Ishikawa (cell line): ENCODE measurements around the gene AFAP1L1.
A peak's percentile ranks its signal among the peaks of the same experiment; 100 is the strongest.

ENCODE experiments used
- CEBPB ChIP-seq: IDR thresholded peaks from 2 replicates; pipeline ENCODE4 v1.6.1; 2012
- EGR1 ChIP-seq: IDR thresholded peaks from 2 replicates; pipeline ENCODE4 v1.6.1; 2012
- EP300 ChIP-seq: IDR thresholded peaks from 2 replicates; pipeline ENCODE4 v1.6.1; 2012; ENCODE audit warnings: borderline replicate concordance
- FOXM1 ChIP-seq: IDR thresholded peaks from 2 replicates; pipeline ENCODE4 v1.6.1; 2012; ENCODE audit warnings: low read depth, borderline replicate concordance
- RAD21 ChIP-seq: IDR thresholded peaks from 2 replicates; pipeline ENCODE4 v1.6.1; 2012; ENCODE audit warnings: low read depth
- TAF1 ChIP-seq: IDR thresholded peaks from 2 replicates; pipeline ENCODE4 v1.6.1; 2012; ENCODE audit warnings: low read depth, mild to moderate bottlenecking
- YY1 ChIP-seq: IDR thresholded peaks from 2 replicates; pipeline ENCODE4 v1.6.1; 2012; ENCODE audit warnings: low read depth
- TF ChIP-seq, protein P1 (sequence below): IDR thresholded peaks from 2 replicates; pipeline ENCODE4 v1.6.1; 2012; ENCODE audit warnings: low read depth, mild to moderate bottlenecking
- TF ChIP-seq, protein P2 (sequence below): IDR thresholded peaks from 2 replicates; pipeline ENCODE4 v1.6.1; 2012

DNA sequence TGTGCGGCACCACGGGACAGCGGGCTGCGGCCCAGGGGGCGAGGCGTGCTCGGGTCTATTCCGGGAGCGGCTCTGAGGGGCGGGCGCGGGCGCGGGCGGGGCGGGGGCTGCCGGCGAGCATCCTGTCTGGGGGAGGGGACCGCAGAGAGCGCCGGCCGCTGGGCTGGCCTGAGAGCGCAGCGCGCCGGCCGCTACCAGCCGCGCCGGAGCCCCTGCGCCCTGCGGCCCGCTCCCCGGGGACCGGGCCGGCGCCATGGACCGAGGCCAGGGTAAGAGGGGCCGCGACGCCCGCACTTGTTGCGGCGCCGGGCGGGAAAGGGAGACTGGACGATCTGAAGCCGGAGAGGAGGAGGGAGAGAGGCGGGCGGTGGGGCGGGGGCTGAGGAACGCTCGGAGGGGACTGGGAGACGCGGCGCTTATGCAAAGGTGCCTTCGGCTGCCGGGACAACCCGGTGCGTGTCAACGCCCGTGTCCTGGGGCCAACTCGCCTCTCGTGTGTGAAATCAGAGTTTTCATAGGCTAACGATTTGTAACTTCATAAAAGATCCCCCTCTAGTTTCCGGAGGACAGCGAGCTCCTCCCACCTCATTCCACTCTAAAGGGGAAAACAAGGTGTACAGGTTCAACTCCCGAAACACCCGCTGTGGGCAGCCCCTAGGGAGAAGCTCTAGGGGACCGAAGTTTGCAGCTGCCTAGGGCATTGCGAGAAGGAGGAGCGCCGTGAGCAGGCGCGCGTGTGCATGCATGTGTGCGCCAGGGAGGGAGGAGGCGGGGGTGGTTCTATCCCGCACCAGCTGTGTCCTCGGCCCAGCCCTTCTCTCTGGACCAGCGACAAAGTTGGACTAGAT lies at the start of gene AFAP1L1:
- TF ChIP-seq, protein P1, sequence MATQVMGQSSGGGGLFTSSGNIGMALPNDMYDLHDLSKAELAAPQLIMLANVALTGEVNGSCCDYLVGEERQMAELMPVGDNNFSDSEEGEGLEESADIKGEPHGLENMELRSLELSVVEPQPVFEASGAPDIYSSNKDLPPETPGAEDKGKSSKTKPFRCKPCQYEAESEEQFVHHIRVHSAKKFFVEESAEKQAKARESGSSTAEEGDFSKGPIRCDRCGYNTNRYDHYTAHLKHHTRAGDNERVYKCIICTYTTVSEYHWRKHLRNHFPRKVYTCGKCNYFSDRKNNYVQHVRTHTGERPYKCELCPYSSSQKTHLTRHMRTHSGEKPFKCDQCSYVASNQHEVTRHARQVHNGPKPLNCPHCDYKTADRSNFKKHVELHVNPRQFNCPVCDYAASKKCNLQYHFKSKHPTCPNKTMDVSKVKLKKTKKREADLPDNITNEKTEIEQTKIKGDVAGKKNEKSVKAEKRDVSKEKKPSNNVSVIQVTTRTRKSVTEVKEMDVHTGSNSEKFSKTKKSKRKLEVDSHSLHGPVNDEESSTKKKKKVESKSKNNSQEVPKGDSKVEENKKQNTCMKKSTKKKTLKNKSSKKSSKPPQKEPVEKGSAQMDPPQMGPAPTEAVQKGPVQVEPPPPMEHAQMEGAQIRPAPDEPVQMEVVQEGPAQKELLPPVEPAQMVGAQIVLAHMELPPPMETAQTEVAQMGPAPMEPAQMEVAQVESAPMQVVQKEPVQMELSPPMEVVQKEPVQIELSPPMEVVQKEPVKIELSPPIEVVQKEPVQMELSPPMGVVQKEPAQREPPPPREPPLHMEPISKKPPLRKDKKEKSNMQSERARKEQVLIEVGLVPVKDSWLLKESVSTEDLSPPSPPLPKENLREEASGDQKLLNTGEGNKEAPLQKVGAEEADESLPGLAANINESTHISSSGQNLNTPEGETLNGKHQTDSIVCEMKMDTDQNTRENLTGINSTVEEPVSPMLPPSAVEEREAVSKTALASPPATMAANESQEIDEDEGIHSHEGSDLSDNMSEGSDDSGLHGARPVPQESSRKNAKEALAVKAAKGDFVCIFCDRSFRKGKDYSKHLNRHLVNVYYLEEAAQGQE, result no peak
- TF ChIP-seq, protein P2, sequence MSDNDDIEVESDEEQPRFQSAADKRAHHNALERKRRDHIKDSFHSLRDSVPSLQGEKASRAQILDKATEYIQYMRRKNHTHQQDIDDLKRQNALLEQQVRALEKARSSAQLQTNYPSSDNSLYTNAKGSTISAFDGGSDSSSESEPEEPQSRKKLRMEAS, result peak; percentile 58; the same call in 1 of the 2 replicates
- TF ChIP-seq EGR1, result no peak
- TF ChIP-seq RAD21, result no peak
- TF ChIP-seq YY1, result no peak
- no peak for TF ChIP-seq EP300
- no peak for TF ChIP-seq FOXM1
- TF ChIP-seq TAF1, result no peak
- TF ChIP-seq CEBPB, result no peak
